Measurements from ENCODE around the gene ITGA11.

DNA sequence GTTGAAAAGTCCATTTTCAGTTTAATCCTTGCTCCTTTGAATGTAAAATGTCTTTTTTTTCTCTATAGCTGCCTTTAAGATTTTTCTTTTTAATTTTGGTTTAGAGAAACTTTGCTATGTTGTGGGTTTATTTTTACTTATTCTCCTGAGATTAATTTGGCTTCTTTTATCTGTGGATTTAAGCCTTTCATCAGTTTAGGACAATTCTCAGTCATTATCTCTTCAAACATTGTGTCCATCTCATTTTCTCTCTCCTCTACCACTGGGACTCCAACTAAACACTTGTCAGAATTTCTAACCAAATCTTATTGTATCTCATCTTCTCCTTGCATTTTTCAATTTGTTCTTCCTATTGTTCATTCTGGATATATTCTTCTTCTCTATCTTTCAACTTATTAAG, 12.4 kb upstream of the ITGA11 start:
- TF ChIP-seq POLR2A (IDR thresholded peaks at IDR 0.05) (no peak), EP300 (IDR thresholded peaks at IDR 0.05) (no peak)

Data from suprapubic skin (tissue), 2 donors.